ENCODE data around the gene DNM3.

Gene DNM3

GRCh38 chr1:172179918-172180317, 338.6 kb downstream of the DNM3 start:
- no peak for DNase-seq (ENCODE audit: low spot score)
- no peak for TF ChIP-seq CTCF (IDR thresholded peaks at IDR 0.05; ENCODE audit: extremely low read depth, missing control alignments)

- no peak for TF ChIP-seq CTCF (IDR thresholded peaks at IDR 0.05; ENCODE audit: extremely low read depth, missing control alignments)
- peak; percentile 31 for DNase-seq (ENCODE audit: low spot score)
Measured at GRCh38 chr1:172180501-172181285, 339.4 kb downstream of the DNM3 start.

GRCh38 chr1:172184506-172185191, 343.4 kb downstream of the DNM3 start:
- TF ChIP-seq CTCF (IDR thresholded peaks at IDR 0.05; ENCODE audit: extremely low read depth, missing control alignments) = no peak
- no peak for DNase-seq (ENCODE audit: low spot score)

- no peak for TF ChIP-seq CTCF (IDR thresholded peaks at IDR 0.05; ENCODE audit: extremely low read depth, missing control alignments)
- DNase-seq (ENCODE audit: low spot score) = peak; percentile 12
Measured at GRCh38 chr1:172185211-172185610, 343.9 kb downstream of the DNM3 start.

- no peak for DNase-seq (ENCODE audit: low spot score)
- TF ChIP-seq CTCF (IDR thresholded peaks at IDR 0.05; ENCODE audit: extremely low read depth, missing control alignments) = no peak
Measured at GRCh38 chr1:172185996-172186395, 344.7 kb downstream of the DNM3 start.

- TF ChIP-seq CTCF (IDR thresholded peaks at IDR 0.05; ENCODE audit: extremely low read depth, missing control alignments) = no peak
Measured at GRCh38 chr1:172201572-172201971, 360.3 kb downstream of the DNM3 start.

GRCh38 chr1:172203135-172203823, 362.0 kb downstream of the DNM3 start:
- no peak for DNase-seq (ENCODE audit: low spot score)
- TF ChIP-seq CTCF (IDR thresholded peaks at IDR 0.05; ENCODE audit: extremely low read depth, missing control alignments) = no peak

More at GRCh38 chr1:172201572-172201971, 360.3 kb downstream of the DNM3 start:
- DNase-seq (ENCODE audit: low spot score) = no peak
